HL-60 (cell line): ENCODE results near the gene RAVER1.

ENCODE experiments used
- DNase-seq, 2 experiments: peaks; one replicate each; pipeline ENCODE4 v3.0.0-alpha.2; 2010 to 2020; ENCODE audit warnings: low read depth in 1 of 2, low spot score in 1 of 2
- H3K27ac ChIP-seq: fragments of 250-450 bp; sonication (Bioruptor Pico); replicated peaks from 2 replicates; pipeline ENCODE4 v1.5.1; 2020; ENCODE audit warnings: mild to moderate bottlenecking, moderate library complexity
- H3K27me3 ChIP-seq: fragments of 250-450 bp; sonication (Bioruptor Pico); 2 replicates; pipeline ENCODE4 v1.5.1; 2021; ENCODE audit warnings: mild to moderate bottlenecking, moderate library complexity; ENCODE audit not compliant: insufficient read depth, poor library complexity, severe bottlenecking
- H3K4me3 ChIP-seq: replicated peaks from 2 replicates; pipeline ENCODE4 v1.5.1; 2011; ENCODE audit warnings: mild to moderate bottlenecking, control low read depth, low read length; ENCODE audit not compliant: insufficient read depth
- GABPA ChIP-seq: IDR thresholded peaks from 2 replicates; pipeline ENCODE4 v1.6.1; 2012; ENCODE audit warnings: low read depth
- POLR2AphosphoS5 ChIP-seq: IDR thresholded peaks from 2 replicates; pipeline ENCODE4 v1.6.1; 2012; ENCODE audit warnings: low read depth
- SPI1 ChIP-seq: IDR thresholded peaks from 2 replicates; pipeline ENCODE4 v1.6.1; 2012; ENCODE audit warnings: low read depth, mild to moderate bottlenecking, borderline replicate concordance
- TF ChIP-seq, protein P1 (sequence below): IDR thresholded peaks from one replicate; pipeline ENCODE4 v1.5.1; 2011; ENCODE audit warnings: low read length, control low read depth, inconsistent platforms; ENCODE audit not compliant: insufficient read depth
- TF ChIP-seq, protein P2 (sequence below): IDR thresholded peaks from 2 replicates; pipeline ENCODE4 v1.6.1; 2012; ENCODE audit warnings: low read depth; ENCODE audit not compliant: insufficient replicate concordance

Gene RAVER1

DNA sequence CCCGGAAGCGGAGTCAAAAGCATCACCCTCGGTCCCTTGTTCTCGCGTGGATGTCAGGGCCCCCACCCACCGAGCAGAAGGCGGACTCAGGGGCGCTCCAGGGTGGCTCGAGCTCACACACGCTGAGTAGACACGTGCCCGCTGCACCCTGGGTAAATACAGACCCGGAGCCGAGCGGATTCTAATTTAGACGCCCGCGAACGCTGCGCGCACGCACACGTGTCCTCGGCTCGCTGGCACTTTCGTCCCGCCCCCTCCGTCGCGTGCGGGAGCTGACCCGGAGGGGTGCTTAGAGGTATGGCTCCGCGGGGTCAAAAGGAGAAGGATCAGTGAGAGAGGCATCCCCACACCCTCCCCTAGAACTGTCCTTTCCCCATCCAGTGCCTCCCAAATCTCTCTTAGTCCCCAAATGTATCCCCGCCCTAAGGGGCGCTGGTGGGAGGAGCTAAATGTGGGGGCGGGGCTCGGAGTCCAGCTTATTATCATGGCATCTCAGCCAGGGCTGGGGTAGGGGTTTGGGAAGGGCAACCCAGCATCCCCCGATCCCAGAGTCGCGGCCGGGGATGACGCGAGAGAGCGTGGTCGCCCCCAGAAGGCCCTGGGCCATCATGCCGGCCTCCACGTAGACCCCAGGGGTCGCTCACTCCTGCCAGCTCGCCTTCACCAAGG, 44.0 kb downstream of the RAVER1 start:
- TF ChIP-seq, protein P1, sequence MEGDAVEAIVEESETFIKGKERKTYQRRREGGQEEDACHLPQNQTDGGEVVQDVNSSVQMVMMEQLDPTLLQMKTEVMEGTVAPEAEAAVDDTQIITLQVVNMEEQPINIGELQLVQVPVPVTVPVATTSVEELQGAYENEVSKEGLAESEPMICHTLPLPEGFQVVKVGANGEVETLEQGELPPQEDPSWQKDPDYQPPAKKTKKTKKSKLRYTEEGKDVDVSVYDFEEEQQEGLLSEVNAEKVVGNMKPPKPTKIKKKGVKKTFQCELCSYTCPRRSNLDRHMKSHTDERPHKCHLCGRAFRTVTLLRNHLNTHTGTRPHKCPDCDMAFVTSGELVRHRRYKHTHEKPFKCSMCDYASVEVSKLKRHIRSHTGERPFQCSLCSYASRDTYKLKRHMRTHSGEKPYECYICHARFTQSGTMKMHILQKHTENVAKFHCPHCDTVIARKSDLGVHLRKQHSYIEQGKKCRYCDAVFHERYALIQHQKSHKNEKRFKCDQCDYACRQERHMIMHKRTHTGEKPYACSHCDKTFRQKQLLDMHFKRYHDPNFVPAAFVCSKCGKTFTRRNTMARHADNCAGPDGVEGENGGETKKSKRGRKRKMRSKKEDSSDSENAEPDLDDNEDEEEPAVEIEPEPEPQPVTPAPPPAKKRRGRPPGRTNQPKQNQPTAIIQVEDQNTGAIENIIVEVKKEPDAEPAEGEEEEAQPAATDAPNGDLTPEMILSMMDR = no peak
- TF ChIP-seq, protein P2, sequence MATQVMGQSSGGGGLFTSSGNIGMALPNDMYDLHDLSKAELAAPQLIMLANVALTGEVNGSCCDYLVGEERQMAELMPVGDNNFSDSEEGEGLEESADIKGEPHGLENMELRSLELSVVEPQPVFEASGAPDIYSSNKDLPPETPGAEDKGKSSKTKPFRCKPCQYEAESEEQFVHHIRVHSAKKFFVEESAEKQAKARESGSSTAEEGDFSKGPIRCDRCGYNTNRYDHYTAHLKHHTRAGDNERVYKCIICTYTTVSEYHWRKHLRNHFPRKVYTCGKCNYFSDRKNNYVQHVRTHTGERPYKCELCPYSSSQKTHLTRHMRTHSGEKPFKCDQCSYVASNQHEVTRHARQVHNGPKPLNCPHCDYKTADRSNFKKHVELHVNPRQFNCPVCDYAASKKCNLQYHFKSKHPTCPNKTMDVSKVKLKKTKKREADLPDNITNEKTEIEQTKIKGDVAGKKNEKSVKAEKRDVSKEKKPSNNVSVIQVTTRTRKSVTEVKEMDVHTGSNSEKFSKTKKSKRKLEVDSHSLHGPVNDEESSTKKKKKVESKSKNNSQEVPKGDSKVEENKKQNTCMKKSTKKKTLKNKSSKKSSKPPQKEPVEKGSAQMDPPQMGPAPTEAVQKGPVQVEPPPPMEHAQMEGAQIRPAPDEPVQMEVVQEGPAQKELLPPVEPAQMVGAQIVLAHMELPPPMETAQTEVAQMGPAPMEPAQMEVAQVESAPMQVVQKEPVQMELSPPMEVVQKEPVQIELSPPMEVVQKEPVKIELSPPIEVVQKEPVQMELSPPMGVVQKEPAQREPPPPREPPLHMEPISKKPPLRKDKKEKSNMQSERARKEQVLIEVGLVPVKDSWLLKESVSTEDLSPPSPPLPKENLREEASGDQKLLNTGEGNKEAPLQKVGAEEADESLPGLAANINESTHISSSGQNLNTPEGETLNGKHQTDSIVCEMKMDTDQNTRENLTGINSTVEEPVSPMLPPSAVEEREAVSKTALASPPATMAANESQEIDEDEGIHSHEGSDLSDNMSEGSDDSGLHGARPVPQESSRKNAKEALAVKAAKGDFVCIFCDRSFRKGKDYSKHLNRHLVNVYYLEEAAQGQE = no peak
- no peak for TF ChIP-seq POLR2AphosphoS5
- no peak for TF ChIP-seq GABPA
- no peak for TF ChIP-seq SPI1
- peak overlapping the region; percentile 16 for H3K4me3 ChIP-seq
- H3K27me3 ChIP-seq = peaks cover 49% of the 10 kb centered on the region
- peak in 1 of 2 experiments; percentile 43 for DNase-seq
- H3K27ac ChIP-seq = no peak overlapping the region

DNA sequence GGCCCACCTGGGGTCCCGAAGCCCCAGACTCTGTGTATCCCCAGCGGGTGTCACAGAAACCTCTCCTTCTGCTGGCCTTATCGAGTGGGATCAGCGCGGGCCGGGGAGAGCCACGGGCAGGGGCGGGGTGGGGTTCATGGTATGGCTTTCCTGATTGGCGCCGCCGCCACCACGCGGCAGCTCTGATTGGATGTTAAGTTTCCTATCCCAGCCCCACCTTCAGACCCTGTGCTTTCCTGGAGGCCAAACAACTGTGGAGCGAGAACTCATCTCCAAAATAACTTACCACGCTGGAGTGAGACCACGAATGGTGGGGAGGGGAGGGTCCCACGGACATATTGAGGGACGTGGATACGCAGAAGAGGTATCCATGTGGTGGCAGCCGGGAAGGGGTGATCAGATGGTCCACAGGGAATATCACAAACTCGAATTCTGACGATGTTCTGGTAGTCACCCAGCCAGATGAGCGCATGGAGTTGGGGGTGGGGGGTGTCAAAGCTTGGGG, 44.6 kb downstream of the RAVER1 start:
- DNase-seq = no peak
- TF ChIP-seq SPI1 = no peak
- TF ChIP-seq POLR2AphosphoS5 = no peak
- TF ChIP-seq GABPA = no peak
- TF ChIP-seq, protein P2 = no peak
- TF ChIP-seq, protein P1 = no peak
- H3K27me3 ChIP-seq = peaks cover 44% of the 10 kb centered on the region
- H3K27ac ChIP-seq = no peak overlapping the region
- H3K4me3 ChIP-seq = no peak overlapping the region

DNA sequence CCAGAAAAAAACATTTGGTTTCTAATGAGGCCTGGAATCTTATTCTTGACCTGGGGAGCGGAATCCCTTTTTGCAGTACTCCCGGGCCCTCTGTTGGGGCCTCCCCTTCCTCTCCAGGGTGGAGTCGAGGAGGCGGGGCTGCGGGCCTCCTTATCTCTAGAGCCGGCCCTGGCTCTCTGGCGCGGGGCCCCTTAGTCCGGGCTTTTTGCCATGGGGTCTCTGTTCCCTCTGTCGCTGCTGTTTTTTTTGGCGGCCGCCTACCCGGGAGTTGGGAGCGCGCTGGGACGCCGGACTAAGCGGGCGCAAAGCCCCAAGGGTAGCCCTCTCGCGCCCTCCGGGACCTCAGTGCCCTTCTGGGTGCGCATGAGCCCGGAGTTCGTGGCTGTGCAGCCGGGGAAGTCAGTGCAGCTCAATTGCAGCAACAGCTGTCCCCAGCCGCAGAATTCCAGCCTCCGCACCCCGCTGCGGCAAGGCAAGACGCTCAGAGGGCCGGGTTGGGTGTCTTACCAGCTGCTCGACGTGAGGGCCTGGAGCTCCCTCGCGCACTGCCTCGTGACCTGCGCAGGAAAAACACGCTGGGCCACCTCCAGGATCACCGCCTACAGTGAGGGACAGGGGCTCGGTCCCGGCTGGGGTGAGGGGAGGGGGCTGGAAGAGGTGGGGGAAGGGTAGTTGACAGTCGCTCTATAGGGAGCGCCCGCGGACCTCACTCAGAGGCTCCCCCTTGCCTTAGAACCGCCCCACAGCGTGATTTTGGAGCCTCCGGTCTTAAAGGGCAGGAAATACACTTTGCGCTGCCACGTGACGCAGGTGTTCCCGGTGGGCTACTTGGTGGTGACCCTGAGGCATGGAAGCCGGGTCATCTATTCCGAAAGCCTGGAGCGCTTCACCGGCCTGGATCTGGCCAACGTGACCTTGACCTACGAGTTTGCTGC, 46.3 kb downstream of the RAVER1 start, which contains the start of gene ICAM4:
Gene ICAM4, plus strand, starts transcription at position 153 of the 935 bp plus-strand sequence. Its CDS starts 58 bp downstream, at position 211.
- peak within 1 kb of the TSS; percentile 38 for H3K4me3 ChIP-seq
- peaks cover 32% of the 10 kb centered on the region for H3K27me3 ChIP-seq
- H3K27ac ChIP-seq = peak within 1 kb of the TSS; percentile 80
- peak in 1 of 2 experiments; percentile 92 for DNase-seq
- TF ChIP-seq, protein P2 = no peak
- TF ChIP-seq POLR2AphosphoS5 (peak; percentile 39; the same call in 1 of the 2 replicates), SPI1 (no peak)
- TF ChIP-seq, protein P1 = no peak
